GM10847 (cell line): ENCODE data around the gene EEFSEC.

ENCODE experiments used
- POLR2A ChIP-seq: IDR thresholded peaks from 2 replicates; pipeline ENCODE4 v1.6.1; 2011; ENCODE audit not compliant: insufficient read length; ENCODE audit errors: extremely low read depth

Gene EEFSEC

GRCh38 chr3:128322030-128323022 is 169.0 kb downstream of the EEFSEC start:
- no peak for TF ChIP-seq POLR2A

GRCh38 chr3:128323206-128324081 is 170.2 kb downstream of the EEFSEC start:
- TF ChIP-seq POLR2A = no peak

GRCh38 chr3:128324911-128325592 is 171.8 kb downstream of the EEFSEC start:
- TF ChIP-seq POLR2A = no peak

GRCh38 chr3:128326051-128326823 is 173.0 kb downstream of the EEFSEC start:
- no peak for TF ChIP-seq POLR2A

- no peak for TF ChIP-seq POLR2A
Measured at GRCh38 chr3:128327606-128328031, 174.3 kb downstream of the EEFSEC start.

GRCh38 chr3:128328546-128329458 is 175.5 kb downstream of the EEFSEC start:
- TF ChIP-seq POLR2A = no peak

- TF ChIP-seq POLR2A = no peak
Measured at GRCh38 chr3:128329491-128330213, 176.4 kb downstream of the EEFSEC start.

GRCh38 chr3:128330214-128330842 is 177.0 kb downstream of the EEFSEC start:
- no peak for TF ChIP-seq POLR2A

GRCh38 chr3:128334086-128334645 is 180.9 kb downstream of the EEFSEC start:
- no peak for TF ChIP-seq POLR2A

GRCh38 chr3:128334766-128335165 is 181.5 kb downstream of the EEFSEC start:
- no peak for TF ChIP-seq POLR2A

- TF ChIP-seq POLR2A = no peak
Measured at GRCh38 chr3:128335621-128336296, 182.5 kb downstream of the EEFSEC start.

GRCh38 chr3:128336337-128337156 is 183.3 kb downstream of the EEFSEC start:
- TF ChIP-seq POLR2A = no peak
